K562 (cell line): ENCODE results near the gene PCED1B. TPM values are rescaled to one million over a fixed set of nuclear protein-coding genes. Genes with fewer than 3 reads are reported as not detected.

Experiments used
- E2F3 ChIP-seq: fragments of 250-450 bp; sonication (Bioruptor Pico); IDR thresholded peaks from 2 replicates; pipeline ENCODE4 v1.4.0; 2020; ENCODE audit warnings: mild to moderate bottlenecking
- FOXJ2 ChIP-seq: fragments of 200-800 bp; sonication (Bioruptor generic); IDR thresholded peaks from 2 replicates; pipeline ENCODE4 v1.6.1; 2016; ENCODE audit warnings: missing genetic modification characterization, missing compliant biosample characterization
- KLF10 ChIP-seq: fragments of 250-450 bp; sonication (Bioruptor Pico); IDR thresholded peaks from 2 replicates; pipeline ENCODE4 v1.6.1; 2021; ENCODE audit warnings: matching md5 sums
- NR4A1 ChIP-seq, 2 experiments: fragments of 250-450 bp in 1 of 2; fragments of 450-650 bp in 1 of 2; sonication (Bioruptor Pico) in 1 of 2; IDR thresholded peaks; 2 replicates each; pipeline versions ENCODE4 v1.4.0 to v1.6.1; 2016 to 2020; ENCODE audit warnings: mild to moderate bottlenecking in 2 of 2, missing compliant biosample characterization in 1 of 2, missing genetic modification characterization in 1 of 2, moderate library complexity in 1 of 2
- TCF3 ChIP-seq: sonication (generic); formaldehyde crosslinking; IDR thresholded peaks from 2 replicates; pipeline ENCODE4 v1.4.0; 2020; ENCODE audit warnings: mild to moderate bottlenecking, missing genetic modification reagents
- ZNF324 ChIP-seq: fragments of 250-450 bp; sonication (Bioruptor Pico); IDR thresholded peaks from 2 replicates; pipeline ENCODE4 v1.4.0; 2020; ENCODE audit warnings: mild to moderate bottlenecking
- ZNF644 ChIP-seq: fragments of 200-800 bp; sonication (Bioruptor generic); IDR thresholded peaks from 2 replicates; pipeline ENCODE4 v1.6.1; 2016; ENCODE audit warnings: low read depth, missing genetic modification characterization, missing compliant biosample characterization
- polyA plus RNA-seq, 8 experiments: library from polyadenylated mRNA; depleted of rRNA in 4 of 8; stranded (reverse) in 5 of 8; unstranded in 3 of 8; fragments of >200 nt; fragmentation: Nextera tagmentation in 2 of 8; fragmentation: Illumina TruSeq in 1 of 8; extraction: Ambion mirVana in 2 of 8; extraction: Trizol in 1 of 8; gene quantifications; 2 replicates each; pipeline versions ENCODE4 v1.2.1 to v1.2.3, GENCODE V29; 2011 to 2014; ENCODE audit warnings: inconsistent platforms in 1 of 8, missing spikeins in 1 of 8
- total RNA-seq, 7 experiments: library from RNA; depleted of rRNA in 6 of 7; stranded (reverse); fragments of >200 nt in 6 of 7; fragmentation: Illumina TruSeq in 2 of 7; extraction: Trizol in 2 of 7; gene quantifications; 2 replicates each; pipeline versions ENCODE4 v1.2.1 to v1.2.3, GENCODE V29; 2011 to 2021; ENCODE audit warnings: low replicate concordance in 1 of 7
- TF ChIP-seq, protein P1 (sequence below): sonication (generic); formaldehyde crosslinking; IDR thresholded peaks from 2 replicates; pipeline ENCODE4 v1.8.0; 2022; ENCODE audit warnings: mild to moderate bottlenecking, missing genetic modification reagents
- TF ChIP-seq, protein P2 (sequence below): fragments of 450-650 bp; IDR thresholded peaks from 2 replicates; pipeline ENCODE4 v1.6.1; 2016
- TF ChIP-seq, protein P3 (sequence below): fragments of 250-450 bp; sonication (Bioruptor Pico); IDR thresholded peaks from 2 replicates; pipeline ENCODE4 v1.5.0; 2020; ENCODE audit warnings: mild to moderate bottlenecking

PCED1B gene
- total and polyA plus RNA-seq, 9 of the 15 experiments (the other 6 are each of a cell fraction or from before 2014, with no cell fraction given): 1.2 to 9.3 (median 2.5) TPM

DNA sequence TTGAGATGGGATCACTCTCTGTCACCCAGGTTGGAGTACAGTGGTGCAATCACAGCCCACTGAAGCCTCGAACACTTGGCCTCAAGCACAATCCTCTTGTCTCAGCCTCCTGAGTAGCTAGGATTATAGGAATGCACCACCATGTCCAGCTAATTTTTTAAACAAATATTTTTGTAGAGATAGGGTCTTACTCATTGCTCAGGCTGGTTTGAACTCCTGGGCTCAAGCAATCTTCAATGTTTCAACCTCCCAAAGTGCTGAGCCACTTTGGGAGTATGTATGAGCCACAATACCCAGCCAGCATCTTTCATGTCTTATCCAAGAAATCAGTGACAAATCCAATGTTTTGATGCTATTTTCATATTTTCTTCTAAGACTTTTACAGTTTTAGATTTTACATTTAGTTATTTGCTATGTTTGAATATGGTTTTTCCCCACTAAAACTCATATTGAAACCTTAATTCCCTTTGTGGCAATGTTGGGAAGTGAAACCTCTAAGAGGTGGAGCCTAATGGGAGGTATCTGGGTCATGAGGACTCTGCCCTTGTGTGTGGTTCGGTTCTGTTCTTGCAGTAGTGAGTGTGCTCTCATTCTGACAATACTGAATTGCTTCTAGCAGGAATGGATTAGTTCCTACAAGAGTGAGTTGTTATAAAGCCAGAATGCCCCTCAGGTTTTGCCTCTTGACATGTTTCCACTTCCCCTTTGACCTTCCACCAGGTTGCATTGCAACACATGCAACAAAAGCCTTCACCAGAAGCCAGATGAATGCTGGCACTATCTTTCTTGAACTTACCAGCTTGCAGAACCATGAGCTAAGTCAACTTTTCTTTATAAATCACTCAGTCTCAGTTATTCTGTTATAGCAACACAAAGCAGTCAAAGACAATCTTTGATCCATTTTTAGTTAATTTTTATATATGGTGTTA is 81.2 kb downstream of the PCED1B start (continued):
- TF ChIP-seq, protein P1, sequence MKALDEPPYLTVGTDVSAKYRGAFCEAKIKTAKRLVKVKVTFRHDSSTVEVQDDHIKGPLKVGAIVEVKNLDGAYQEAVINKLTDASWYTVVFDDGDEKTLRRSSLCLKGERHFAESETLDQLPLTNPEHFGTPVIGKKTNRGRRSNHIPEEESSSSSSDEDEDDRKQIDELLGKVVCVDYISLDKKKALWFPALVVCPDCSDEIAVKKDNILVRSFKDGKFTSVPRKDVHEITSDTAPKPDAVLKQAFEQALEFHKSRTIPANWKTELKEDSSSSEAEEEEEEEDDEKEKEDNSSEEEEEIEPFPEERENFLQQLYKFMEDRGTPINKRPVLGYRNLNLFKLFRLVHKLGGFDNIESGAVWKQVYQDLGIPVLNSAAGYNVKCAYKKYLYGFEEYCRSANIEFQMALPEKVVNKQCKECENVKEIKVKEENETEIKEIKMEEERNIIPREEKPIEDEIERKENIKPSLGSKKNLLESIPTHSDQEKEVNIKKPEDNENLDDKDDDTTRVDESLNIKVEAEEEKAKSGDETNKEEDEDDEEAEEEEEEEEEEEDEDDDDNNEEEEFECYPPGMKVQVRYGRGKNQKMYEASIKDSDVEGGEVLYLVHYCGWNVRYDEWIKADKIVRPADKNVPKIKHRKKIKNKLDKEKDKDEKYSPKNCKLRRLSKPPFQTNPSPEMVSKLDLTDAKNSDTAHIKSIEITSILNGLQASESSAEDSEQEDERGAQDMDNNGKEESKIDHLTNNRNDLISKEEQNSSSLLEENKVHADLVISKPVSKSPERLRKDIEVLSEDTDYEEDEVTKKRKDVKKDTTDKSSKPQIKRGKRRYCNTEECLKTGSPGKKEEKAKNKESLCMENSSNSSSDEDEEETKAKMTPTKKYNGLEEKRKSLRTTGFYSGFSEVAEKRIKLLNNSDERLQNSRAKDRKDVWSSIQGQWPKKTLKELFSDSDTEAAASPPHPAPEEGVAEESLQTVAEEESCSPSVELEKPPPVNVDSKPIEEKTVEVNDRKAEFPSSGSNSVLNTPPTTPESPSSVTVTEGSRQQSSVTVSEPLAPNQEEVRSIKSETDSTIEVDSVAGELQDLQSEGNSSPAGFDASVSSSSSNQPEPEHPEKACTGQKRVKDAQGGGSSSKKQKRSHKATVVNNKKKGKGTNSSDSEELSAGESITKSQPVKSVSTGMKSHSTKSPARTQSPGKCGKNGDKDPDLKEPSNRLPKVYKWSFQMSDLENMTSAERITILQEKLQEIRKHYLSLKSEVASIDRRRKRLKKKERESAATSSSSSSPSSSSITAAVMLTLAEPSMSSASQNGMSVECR (CRISPR knock-in tag): no peak
- TF ChIP-seq, protein P2, sequence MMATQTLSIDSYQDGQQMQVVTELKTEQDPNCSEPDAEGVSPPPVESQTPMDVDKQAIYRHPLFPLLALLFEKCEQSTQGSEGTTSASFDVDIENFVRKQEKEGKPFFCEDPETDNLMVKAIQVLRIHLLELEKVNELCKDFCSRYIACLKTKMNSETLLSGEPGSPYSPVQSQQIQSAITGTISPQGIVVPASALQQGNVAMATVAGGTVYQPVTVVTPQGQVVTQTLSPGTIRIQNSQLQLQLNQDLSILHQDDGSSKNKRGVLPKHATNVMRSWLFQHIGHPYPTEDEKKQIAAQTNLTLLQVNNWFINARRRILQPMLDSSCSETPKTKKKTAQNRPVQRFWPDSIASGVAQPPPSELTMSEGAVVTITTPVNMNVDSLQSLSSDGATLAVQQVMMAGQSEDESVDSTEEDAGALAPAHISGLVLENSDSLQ: no peak
- TF ChIP-seq KLF10 (CRISPR knock-in tag) (no peak), ZNF644 (no peak), NR4A1 (CRISPR knock-in tag; IDR thresholded peaks at IDR 0.05) (no peak), NR4A1 (tag; IDR thresholded peaks at IDR 0.05) (no peak), FOXJ2 (tag) (no peak), ZNF324 (CRISPR knock-in tag) (no peak), E2F3 (no peak), TCF3 (no peak)
- TF ChIP-seq, protein P3, sequence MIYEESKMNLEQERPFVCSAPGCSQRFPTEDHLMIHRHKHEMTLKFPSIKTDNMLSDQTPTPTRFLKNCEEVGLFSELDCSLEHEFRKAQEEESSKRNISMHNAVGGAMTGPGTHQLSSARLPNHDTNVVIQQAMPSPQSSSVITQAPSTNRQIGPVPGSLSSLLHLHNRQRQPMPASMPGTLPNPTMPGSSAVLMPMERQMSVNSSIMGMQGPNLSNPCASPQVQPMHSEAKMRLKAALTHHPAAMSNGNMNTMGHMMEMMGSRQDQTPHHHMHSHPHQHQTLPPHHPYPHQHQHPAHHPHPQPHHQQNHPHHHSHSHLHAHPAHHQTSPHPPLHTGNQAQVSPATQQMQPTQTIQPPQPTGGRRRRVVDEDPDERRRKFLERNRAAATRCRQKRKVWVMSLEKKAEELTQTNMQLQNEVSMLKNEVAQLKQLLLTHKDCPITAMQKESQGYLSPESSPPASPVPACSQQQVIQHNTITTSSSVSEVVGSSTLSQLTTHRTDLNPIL: no peak
